ENCODE measurements around the gene IRAK2.

- TF ChIP-seq, protein P1, sequence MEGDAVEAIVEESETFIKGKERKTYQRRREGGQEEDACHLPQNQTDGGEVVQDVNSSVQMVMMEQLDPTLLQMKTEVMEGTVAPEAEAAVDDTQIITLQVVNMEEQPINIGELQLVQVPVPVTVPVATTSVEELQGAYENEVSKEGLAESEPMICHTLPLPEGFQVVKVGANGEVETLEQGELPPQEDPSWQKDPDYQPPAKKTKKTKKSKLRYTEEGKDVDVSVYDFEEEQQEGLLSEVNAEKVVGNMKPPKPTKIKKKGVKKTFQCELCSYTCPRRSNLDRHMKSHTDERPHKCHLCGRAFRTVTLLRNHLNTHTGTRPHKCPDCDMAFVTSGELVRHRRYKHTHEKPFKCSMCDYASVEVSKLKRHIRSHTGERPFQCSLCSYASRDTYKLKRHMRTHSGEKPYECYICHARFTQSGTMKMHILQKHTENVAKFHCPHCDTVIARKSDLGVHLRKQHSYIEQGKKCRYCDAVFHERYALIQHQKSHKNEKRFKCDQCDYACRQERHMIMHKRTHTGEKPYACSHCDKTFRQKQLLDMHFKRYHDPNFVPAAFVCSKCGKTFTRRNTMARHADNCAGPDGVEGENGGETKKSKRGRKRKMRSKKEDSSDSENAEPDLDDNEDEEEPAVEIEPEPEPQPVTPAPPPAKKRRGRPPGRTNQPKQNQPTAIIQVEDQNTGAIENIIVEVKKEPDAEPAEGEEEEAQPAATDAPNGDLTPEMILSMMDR (conservative IDR thresholded peaks at IDR 0.05; ENCODE audit: low read length) = no peak
- no peak for TF ChIP-seq EZH2phosphoT487 (IDR thresholded peaks at IDR 0.05; ENCODE audit: borderline replicate concordance, low read depth, low read length)
These were observed 64.9 kb downstream of the IRAK2 start for GRCh38 chr3:10229576-10229975.

Data from OCI-LY7 (cell line).